Transverse colon (tissue), 4 donors: ENCODE data around the gene LCK. TPM values are rescaled to one million over a fixed set of nuclear protein-coding genes. Genes with fewer than 3 reads are reported as not detected.

Experiments used
- DNase-seq: peaks from one replicate; pipeline ENCODE4 v3.0.0-alpha.2; 2019
- H3K27ac ChIP-seq, 4 donors: fragments of 200-600 bp; sonication (generic); 2 replicates each; pipeline ENCODE4 v1.5.1; 2016 to 2018; ENCODE audit warnings: inconsistent platforms in 4 of 4
- H3K27me3 ChIP-seq: fragments of 200-600 bp; sonication (generic); 2 replicates; pipeline ENCODE4 v1.5.1; 2017; ENCODE audit warnings: inconsistent platforms
- H3K36me3 ChIP-seq, 4 donors: fragments of 200-600 bp; sonication (generic); 2 replicates each; pipeline ENCODE4 v1.5.1; 2017 to 2019; ENCODE audit warnings: inconsistent platforms in 4 of 4
- H3K4me1 ChIP-seq, 4 donors: fragments of 200-600 bp; sonication (generic); 2 replicates each; pipeline ENCODE4 v1.5.1; 2017 to 2020; ENCODE audit warnings: inconsistent platforms in 4 of 4
- H3K4me3 ChIP-seq, 4 donors: fragments of 200-600 bp; sonication (generic); 1 replicate in 1 of 4; 2 replicates in 3 of 4; pipeline versions ENCODE4 v1.5.1 to v1.6.1; 2017 to 2019; ENCODE audit warnings: inconsistent platforms in 4 of 4
- H3K9me3 ChIP-seq, 2 donors: fragments of 200-600 bp; sonication (generic); 2 replicates each; pipeline ENCODE4 v1.5.1; 2017 to 2019; ENCODE audit warnings: inconsistent platforms in 2 of 2
- CTCF ChIP-seq, 5 experiments: fragments of 200-600 bp in 3 of 5; fragments of 450-650 bp in 2 of 5; sonication (generic) in 3 of 5; IDR thresholded peaks; 1 replicate in 2 of 5; 2 replicates in 3 of 5; pipeline ENCODE4 v1.5.1; 2016 to 2017; ENCODE audit warnings: antibody characterized with exemption in 5 of 5, inconsistent platforms in 3 of 5, mild to moderate bottlenecking in 2 of 5, moderate library complexity in 1 of 5
- EP300 ChIP-seq: sonication (generic); formaldehyde crosslinking; IDR thresholded peaks from one replicate; pipeline ENCODE4 v1.6.1; 2017; ENCODE audit warnings: antibody characterized with exemption, low read depth
- POLR2A ChIP-seq: fragments of 450-650 bp; IDR thresholded peaks from one replicate; pipeline ENCODE4 v1.6.1; 2016; ENCODE audit warnings: antibody characterized with exemption, mild to moderate bottlenecking, moderate library complexity
- POLR2AphosphoS5 ChIP-seq, 3 donors: sonication (generic); formaldehyde crosslinking; IDR thresholded peaks; one replicate each; pipeline ENCODE4 v1.6.1; 2016; ENCODE audit warnings: antibody characterized with exemption in 3 of 3
- WGBS, 2 donors: methylation state at CpG; one replicate each; pipeline ENCODE4 v1.1.5; 2018; ENCODE audit warnings: low coverage in 1 of 2; 5-methylcytosine and 5-hydroxymethylcytosine counted together
- in situ Hi-C, 4 donors: fragments of 200-750 bp; cut with MboI; loops; one replicate each; pipeline versions ENCODE4 v1.15.0 to v1.15.1; 2017; ENCODE audit warnings: low sequenced_read_pairs in 3 of 4, low pct_ligation_motif_present in 1 of 4, low pct_unique_long_range_greater_than_20kb in 1 of 4
- intact Hi-C: fragments of 100-400 bp; cut with DNase I; formaldehyde crosslinking; loops from one replicate; pipeline ENCODE4 v1.15.1; 2023; ENCODE audit warnings: low total_unique reads
- total RNA-seq, 4 donors: library from RNA; depleted of rRNA; stranded (reverse); fragments of >200 nt; gene quantifications; one replicate each; pipeline ENCODE4 v1.1.0, GENCODE V29; 2016

The LCK gene
- total RNA-seq, 4 donors from 2014 or later: 4.5 to 12.3 (median 8.7) TPM; not detected in 1

GRCh38 chr1:32208469-32208868 lies 42.6 kb upstream of the LCK start:
- Histone ChIP-seq H3K9me3 (no peaks in the 10 kb centered on the region), H3K36me3 (no peaks in the 10 kb centered on the region), H3K27ac (peak overlapping the region; percentile 42 to 77 (median 69)), H3K4me3 (no peak overlapping the region), H3K4me1 (peaks cover 14 to 34% (median 26%) of the 10 kb centered on the region in 4 donors), H3K27me3 (no peaks in the 10 kb centered on the region)
- 61 to 62% methylated on average over 5 to 6 of the region's 6 CpGs for WGBS, 2 donors
- no peak for DNase-seq
- intact Hi-C loops (no loop called here), in situ Hi-C loops (loop anchor here in 1 of 4 donors (25.0 kb wide), 1 partner anchor 179 kb away; the partner anchor contains the start of gene BSDC1)
- TF ChIP-seq POLR2A (no peak), CTCF (IDR thresholded peaks at IDR 0.05) (no peak), EP300 (no peak), POLR2AphosphoS5 (IDR thresholded peaks at IDR 0.05) (no peak)

- intact Hi-C loops (no loop called here), in situ Hi-C loops (loop anchor here in 1 of 4 donors (25.0 kb wide), 1 partner anchor 178 kb away; the partner anchor contains the start of gene BSDC1)
- Histone ChIP-seq H3K27me3 (no peaks in the 10 kb centered on the region), H3K4me3 (no peak within 1 kb of the TSS), H3K4me1 (peaks cover 14 to 34% (median 26%) of the 10 kb centered on the region in 4 donors), H3K36me3 (no peaks in the 10 kb centered on the region), H3K27ac (peak within 1 kb of the TSS; percentile 42 to 77 (median 69)), H3K9me3 (no peaks in the 10 kb centered on the region)
- TF ChIP-seq POLR2A (peak; percentile 23), CTCF (IDR thresholded peaks at IDR 0.05) (no peak), EP300 (peak; percentile 39), POLR2AphosphoS5 (IDR thresholded peaks at IDR 0.05) (peak; percentile 32 to 72 (median 60))
- DNase-seq: peak; percentile 92
- 54% methylated on average over 5 of the region's 5 CpGs; no CpG with 5 or more reads in 1 of the 2 donors for WGBS, 2 donors
Observed at GRCh38 chr1:32208891-32209328, 42.2 kb upstream of the LCK start, which contains the start of gene DCDC2B. TSS of gene DCDC2B (plus strand) at chr1:32209089. CDS start at chr1:32209094, 5 bp downstream.

GRCh38 chr1:32215629-32216480 lies 35.2 kb upstream of the LCK start:
- intact Hi-C loops: no loop called here
- 44% methylated on average over 9 of the region's 10 CpGs; no CpG with 5 or more reads in 1 of the 2 donors for WGBS, 2 donors
- Histone ChIP-seq H3K36me3 (no peaks in the 10 kb centered on the region), H3K27me3 (no peaks in the 10 kb centered on the region), H3K9me3 (no peaks in the 10 kb centered on the region), H3K4me3 (no peak overlapping the region), H3K4me1 (peaks cover 11 to 28% (median 22%) of the 10 kb centered on the region in 4 donors), H3K27ac (peak overlapping the region; percentile 87 to 89 (median 88))
- TF ChIP-seq POLR2AphosphoS5 (IDR thresholded peaks at IDR 0.05): peak in 2 of 3 donors; percentile 19 to 20
- TF ChIP-seq CTCF (IDR thresholded peaks at IDR 0.05): peak; percentile 73 to 83 (median 75)
- no peak for TF ChIP-seq POLR2A
- in situ Hi-C loops: loop anchor here in 1 of 4 donors (25.0 kb wide), 1 partner anchor 171 kb away; the partner anchor contains the start of gene BSDC1
- peak; percentile 76 for DNase-seq

GRCh38 chr1:32216566-32216965 lies 34.5 kb upstream of the LCK start:
- Histone ChIP-seq H3K27ac (peak overlapping the region; percentile 87 to 89 (median 88)), H3K27me3 (no peaks in the 10 kb centered on the region), H3K9me3 (no peaks in the 10 kb centered on the region), H3K36me3 (no peaks in the 10 kb centered on the region), H3K4me3 (no peak overlapping the region), H3K4me1 (peaks cover 16 to 35% (median 29%) of the 10 kb centered on the region in 4 donors)
- 79% methylated on average over 5 of the region's 5 CpGs; no CpG with 5 or more reads in 1 of the 2 donors for WGBS, 2 donors
- no peak for DNase-seq
- TF ChIP-seq CTCF (IDR thresholded peaks at IDR 0.05) (no peak), EP300 (no peak), POLR2A (no peak), POLR2AphosphoS5 (IDR thresholded peaks at IDR 0.05) (no peak)
- in situ Hi-C loops: loop anchor here in 1 of 4 donors (25.0 kb wide), 1 partner anchor 171 kb away; the partner anchor contains the start of gene BSDC1
- intact Hi-C loops: no loop called here
